Measurements from ENCODE around the gene HIF3A. TPM values are rescaled to one million over a fixed set of nuclear protein-coding genes. Genes with fewer than 3 reads are reported as not detected.

Gene HIF3A
- polyA plus RNA-seq, 2 of the 4 experiments (the other 2 are of a cell fraction) = not detected

DNA sequence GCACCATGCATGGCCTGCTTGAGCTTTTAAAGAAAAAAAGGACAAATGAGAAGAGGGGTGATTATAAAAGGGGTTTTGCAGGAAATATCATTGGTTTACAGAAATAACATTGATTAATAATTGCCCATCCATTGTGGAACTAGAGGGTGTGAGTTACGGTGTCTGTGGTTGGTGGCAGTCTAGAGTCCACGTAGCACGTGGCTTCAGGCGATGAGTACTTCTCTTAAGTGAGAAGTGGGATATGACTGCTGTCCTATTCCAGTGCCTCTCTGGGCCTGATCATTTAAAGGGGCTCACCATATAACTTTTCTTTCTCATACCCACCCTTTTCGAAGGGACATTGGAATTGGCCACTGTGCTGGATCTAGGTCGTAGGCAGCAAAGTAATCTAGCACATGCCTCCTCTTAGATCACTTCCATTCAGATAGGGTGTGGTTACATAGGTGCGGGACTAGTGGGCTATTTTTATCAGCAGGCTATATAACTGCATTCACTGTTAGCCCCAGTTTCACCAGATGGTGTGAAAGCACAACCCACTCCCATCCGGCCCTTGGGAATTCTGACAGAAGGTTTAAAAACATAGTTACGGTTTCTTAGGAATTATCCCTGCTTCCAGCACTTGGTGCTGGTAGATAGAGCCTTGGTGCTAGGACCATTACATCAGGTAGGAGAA, 69.9 kb downstream of the HIF3A start:
- ATAC-seq = no peak
- H3K9me3 ChIP-seq = no peaks in the 10 kb centered on the region
- H3K4me2 ChIP-seq = no peak overlapping the region
- no peak overlapping the region for H3K4me3 ChIP-seq
- H3K27ac ChIP-seq = no peak overlapping the region
- CTCF ChIA-PET = interaction anchor here (1.1 to 30.8 kb wide), 5 partner anchors 11 to 85 kb away, joined by 3 to 501 read pairs (median 45); partner anchors contain the start of gene PPP5C
- FAIRE-seq = no peak
- TF ChIP-seq RAD21 (conservative IDR thresholded peaks at IDR 0.05 in 1 of 2, IDR thresholded peaks at IDR 0.05 in 1 of 2) = no peak
- TF ChIP-seq MAZ (IDR thresholded peaks at IDR 0.05; ENCODE audit: borderline replicate concordance, low read depth, low read length) = no peak
- TF ChIP-seq BHLHE40 (IDR thresholded peaks at IDR 0.05; ENCODE audit: low read depth, low read length) = no peak
- TF ChIP-seq, protein P1, sequence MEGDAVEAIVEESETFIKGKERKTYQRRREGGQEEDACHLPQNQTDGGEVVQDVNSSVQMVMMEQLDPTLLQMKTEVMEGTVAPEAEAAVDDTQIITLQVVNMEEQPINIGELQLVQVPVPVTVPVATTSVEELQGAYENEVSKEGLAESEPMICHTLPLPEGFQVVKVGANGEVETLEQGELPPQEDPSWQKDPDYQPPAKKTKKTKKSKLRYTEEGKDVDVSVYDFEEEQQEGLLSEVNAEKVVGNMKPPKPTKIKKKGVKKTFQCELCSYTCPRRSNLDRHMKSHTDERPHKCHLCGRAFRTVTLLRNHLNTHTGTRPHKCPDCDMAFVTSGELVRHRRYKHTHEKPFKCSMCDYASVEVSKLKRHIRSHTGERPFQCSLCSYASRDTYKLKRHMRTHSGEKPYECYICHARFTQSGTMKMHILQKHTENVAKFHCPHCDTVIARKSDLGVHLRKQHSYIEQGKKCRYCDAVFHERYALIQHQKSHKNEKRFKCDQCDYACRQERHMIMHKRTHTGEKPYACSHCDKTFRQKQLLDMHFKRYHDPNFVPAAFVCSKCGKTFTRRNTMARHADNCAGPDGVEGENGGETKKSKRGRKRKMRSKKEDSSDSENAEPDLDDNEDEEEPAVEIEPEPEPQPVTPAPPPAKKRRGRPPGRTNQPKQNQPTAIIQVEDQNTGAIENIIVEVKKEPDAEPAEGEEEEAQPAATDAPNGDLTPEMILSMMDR (IDR thresholded peaks at IDR 0.05) = no peak
- TF ChIP-seq FOSB (CRISPR knock-in tag; IDR thresholded peaks at IDR 0.05) = no peak
- TF ChIP-seq RARB (CRISPR knock-in tag; IDR thresholded peaks at IDR 0.05) = no peak
- no peak for TF ChIP-seq POLR2AphosphoS2 (conservative IDR thresholded peaks at IDR 0.05; ENCODE audit: low read length)
- TF ChIP-seq, protein P2, sequence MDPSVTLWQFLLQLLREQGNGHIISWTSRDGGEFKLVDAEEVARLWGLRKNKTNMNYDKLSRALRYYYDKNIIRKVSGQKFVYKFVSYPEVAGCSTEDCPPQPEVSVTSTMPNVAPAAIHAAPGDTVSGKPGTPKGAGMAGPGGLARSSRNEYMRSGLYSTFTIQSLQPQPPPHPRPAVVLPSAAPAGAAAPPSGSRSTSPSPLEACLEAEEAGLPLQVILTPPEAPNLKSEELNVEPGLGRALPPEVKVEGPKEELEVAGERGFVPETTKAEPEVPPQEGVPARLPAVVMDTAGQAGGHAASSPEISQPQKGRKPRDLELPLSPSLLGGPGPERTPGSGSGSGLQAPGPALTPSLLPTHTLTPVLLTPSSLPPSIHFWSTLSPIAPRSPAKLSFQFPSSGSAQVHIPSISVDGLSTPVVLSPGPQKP (IDR thresholded peaks at IDR 0.05; ENCODE audit: low read depth, low read length) = no peak
- no peak for TF ChIP-seq EP300 (IDR thresholded peaks at IDR 0.05)
- TF ChIP-seq RCOR1 (IDR thresholded peaks at IDR 0.05; ENCODE audit: low read depth, low read length) = no peak
- TF ChIP-seq, protein P3, sequence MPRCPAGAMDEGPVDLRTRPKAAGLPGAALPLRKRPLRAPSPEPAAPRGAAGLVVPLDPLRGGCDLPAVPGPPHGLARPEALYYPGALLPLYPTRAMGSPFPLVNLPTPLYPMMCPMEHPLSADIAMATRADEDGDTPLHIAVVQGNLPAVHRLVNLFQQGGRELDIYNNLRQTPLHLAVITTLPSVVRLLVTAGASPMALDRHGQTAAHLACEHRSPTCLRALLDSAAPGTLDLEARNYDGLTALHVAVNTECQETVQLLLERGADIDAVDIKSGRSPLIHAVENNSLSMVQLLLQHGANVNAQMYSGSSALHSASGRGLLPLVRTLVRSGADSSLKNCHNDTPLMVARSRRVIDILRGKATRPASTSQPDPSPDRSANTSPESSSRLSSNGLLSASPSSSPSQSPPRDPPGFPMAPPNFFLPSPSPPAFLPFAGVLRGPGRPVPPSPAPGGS (IDR thresholded peaks at IDR 0.05) = no peak
- TF ChIP-seq HOXA7 (CRISPR knock-in tag; IDR thresholded peaks at IDR 0.05) = no peak
- no peak for TF ChIP-seq NR3C1 (IDR thresholded peaks at IDR 0.05)
- 92% methylated on average over 9 of the region's 9 CpGs for WGBS (ENCODE audit: missing lambda C conversion rate)
- DNase-seq (ENCODE audit: low read depth in 1 of 2, low spot score in 1 of 2) = no peak
- peaks cover 9% of the 10 kb centered on the region for H3K4me1 ChIP-seq
- POLR2A ChIA-PET = no interaction called here

DNA sequence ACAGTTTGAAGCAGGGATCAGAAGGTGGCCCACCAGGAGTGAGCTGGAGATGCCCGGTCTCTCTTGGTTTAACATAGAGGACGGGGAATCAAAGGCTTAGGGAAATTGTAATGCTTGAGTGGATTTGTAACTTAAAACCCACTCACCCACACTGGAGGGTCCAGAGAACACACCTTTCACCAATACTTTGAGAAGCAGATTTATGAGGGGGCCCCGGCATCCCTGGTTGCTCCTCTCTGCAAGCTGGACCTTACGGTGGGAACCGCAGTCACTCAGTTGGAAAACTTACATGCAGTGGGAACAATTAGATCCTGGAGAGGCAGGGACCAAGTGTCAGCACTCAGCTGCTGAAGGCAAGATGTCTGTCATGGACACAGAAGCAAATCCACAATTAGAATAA, 70.6 kb downstream of the HIF3A start:
- DNase-seq (ENCODE audit: low read depth in 1 of 2, low spot score in 1 of 2) (no peak), ATAC-seq (no peak), FAIRE-seq (no peak)
- POLR2A ChIA-PET = no interaction called here
- CTCF ChIA-PET = interaction anchor here (0.8 to 30.8 kb wide), 11 partner anchors 11 to 290 kb away, joined by 3 to 501 read pairs (median 4); partner anchors contain the start of gene PPP5C
- Histone ChIP-seq H3K27ac (no peak overlapping the region), H3K4me2 (no peak overlapping the region), H3K4me1 (peaks cover 15% of the 10 kb centered on the region), H3K9me3 (no peaks in the 10 kb centered on the region), H3K4me3 (no peak overlapping the region)
- TF ChIP-seq ZC3H11A (IDR thresholded peaks at IDR 0.05) (no peak), POLR2A (IDR thresholded peaks at IDR 0.05; ENCODE audit: low read length) (no peak), CBX2 (IDR thresholded peaks at IDR 0.05; ENCODE audit: borderline replicate concordance, low read depth) (no peak), MAZ (IDR thresholded peaks at IDR 0.05; ENCODE audit: borderline replicate concordance, low read depth, low read length) (no peak), JUNB (IDR thresholded peaks at IDR 0.05) (no peak), PHF8 (IDR thresholded peaks at IDR 0.05; ENCODE audit: borderline replicate concordance, low read depth) (no peak), KDM5A (IDR thresholded peaks at IDR 0.05) (no peak)
- TF ChIP-seq, protein P3 (IDR thresholded peaks at IDR 0.05) = no peak
- TF ChIP-seq, protein P4, sequence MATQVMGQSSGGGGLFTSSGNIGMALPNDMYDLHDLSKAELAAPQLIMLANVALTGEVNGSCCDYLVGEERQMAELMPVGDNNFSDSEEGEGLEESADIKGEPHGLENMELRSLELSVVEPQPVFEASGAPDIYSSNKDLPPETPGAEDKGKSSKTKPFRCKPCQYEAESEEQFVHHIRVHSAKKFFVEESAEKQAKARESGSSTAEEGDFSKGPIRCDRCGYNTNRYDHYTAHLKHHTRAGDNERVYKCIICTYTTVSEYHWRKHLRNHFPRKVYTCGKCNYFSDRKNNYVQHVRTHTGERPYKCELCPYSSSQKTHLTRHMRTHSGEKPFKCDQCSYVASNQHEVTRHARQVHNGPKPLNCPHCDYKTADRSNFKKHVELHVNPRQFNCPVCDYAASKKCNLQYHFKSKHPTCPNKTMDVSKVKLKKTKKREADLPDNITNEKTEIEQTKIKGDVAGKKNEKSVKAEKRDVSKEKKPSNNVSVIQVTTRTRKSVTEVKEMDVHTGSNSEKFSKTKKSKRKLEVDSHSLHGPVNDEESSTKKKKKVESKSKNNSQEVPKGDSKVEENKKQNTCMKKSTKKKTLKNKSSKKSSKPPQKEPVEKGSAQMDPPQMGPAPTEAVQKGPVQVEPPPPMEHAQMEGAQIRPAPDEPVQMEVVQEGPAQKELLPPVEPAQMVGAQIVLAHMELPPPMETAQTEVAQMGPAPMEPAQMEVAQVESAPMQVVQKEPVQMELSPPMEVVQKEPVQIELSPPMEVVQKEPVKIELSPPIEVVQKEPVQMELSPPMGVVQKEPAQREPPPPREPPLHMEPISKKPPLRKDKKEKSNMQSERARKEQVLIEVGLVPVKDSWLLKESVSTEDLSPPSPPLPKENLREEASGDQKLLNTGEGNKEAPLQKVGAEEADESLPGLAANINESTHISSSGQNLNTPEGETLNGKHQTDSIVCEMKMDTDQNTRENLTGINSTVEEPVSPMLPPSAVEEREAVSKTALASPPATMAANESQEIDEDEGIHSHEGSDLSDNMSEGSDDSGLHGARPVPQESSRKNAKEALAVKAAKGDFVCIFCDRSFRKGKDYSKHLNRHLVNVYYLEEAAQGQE (IDR thresholded peaks at IDR 0.05) = no peak
- TF ChIP-seq, protein P5, sequence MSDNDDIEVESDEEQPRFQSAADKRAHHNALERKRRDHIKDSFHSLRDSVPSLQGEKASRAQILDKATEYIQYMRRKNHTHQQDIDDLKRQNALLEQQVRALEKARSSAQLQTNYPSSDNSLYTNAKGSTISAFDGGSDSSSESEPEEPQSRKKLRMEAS (IDR thresholded peaks at IDR 0.05) = no peak
- WGBS (ENCODE audit: missing lambda C conversion rate) = 91% methylated on average over 5 of the region's 5 CpGs

All from A549 (cell line).